ENCODE data around the gene RPS23.
A peak's percentile ranks its signal among the peaks of the same experiment; 100 is the strongest.

RPS23 gene

GRCh38 chr5:82277987-82278710 lies at the start of gene RPS23:
Gene RPS23 (minus strand): TSS chr5:82278354. CDS start chr5:82278323, 31 bp downstream.
- H3K4me1 ChIP-seq (ENCODE audit: control insufficient read depth, insufficient read depth, low read length), result no peaks in the 10 kb centered on the region
- peaks cover 14% of the 10 kb centered on the region for H3K36me3 ChIP-seq (ENCODE audit: control insufficient read depth, insufficient read depth, low read length)
- no peaks in the 10 kb centered on the region for H3K27me3 ChIP-seq (ENCODE audit: control insufficient read depth, insufficient read depth, low read length)
- H3K4me3 ChIP-seq (ENCODE audit: low read depth, low read length), result peak within 1 kb of the TSS; percentile 72
- H3K9me3 ChIP-seq (ENCODE audit: control insufficient read depth, insufficient read depth, low read length), result no peaks in the 10 kb centered on the region
- H3K9ac ChIP-seq (ENCODE audit: low read depth, low read length), result peak within 1 kb of the TSS; percentile 97

- no peaks in the 10 kb centered on the region for H3K9me3 ChIP-seq (ENCODE audit: control insufficient read depth, insufficient read depth, low read length)
- no peak overlapping the region for H3K9ac ChIP-seq (ENCODE audit: low read depth, low read length)
Measured at GRCh38 chr5:82327941-82328340, 49.8 kb upstream of the RPS23 start.

GRCh38 chr5:82325996-82326395 lies 47.8 kb upstream of the RPS23 start:
- no peak overlapping the region for H3K9ac ChIP-seq (ENCODE audit: low read depth, low read length)
- no peak overlapping the region for H3K4me3 ChIP-seq (ENCODE audit: low read depth, low read length)
- peaks cover 3% of the 10 kb centered on the region for H3K4me1 ChIP-seq (ENCODE audit: control insufficient read depth, insufficient read depth, low read length)
- no peaks in the 10 kb centered on the region for H3K9me3 ChIP-seq (ENCODE audit: control insufficient read depth, insufficient read depth, low read length)
- no peaks in the 10 kb centered on the region for H3K27me3 ChIP-seq (ENCODE audit: control insufficient read depth, insufficient read depth, low read length)
- H3K36me3 ChIP-seq (ENCODE audit: control insufficient read depth, insufficient read depth, low read length), result no peaks in the 10 kb centered on the region

More at GRCh38 chr5:82327941-82328340, 49.8 kb upstream of the RPS23 start:
- Histone ChIP-seq H3K27me3 (ENCODE audit: control insufficient read depth, insufficient read depth, low read length) (no peaks in the 10 kb centered on the region), H3K4me3 (ENCODE audit: low read depth, low read length) (no peak overlapping the region), H3K36me3 (ENCODE audit: control insufficient read depth, insufficient read depth, low read length) (no peaks in the 10 kb centered on the region), H3K4me1 (ENCODE audit: control insufficient read depth, insufficient read depth, low read length) (peaks cover 6% of the 10 kb centered on the region)

- Histone ChIP-seq H3K9me3 (ENCODE audit: control insufficient read depth, insufficient read depth, low read length) (no peaks in the 10 kb centered on the region), H3K4me3 (ENCODE audit: low read depth, low read length) (no peak overlapping the region), H3K9ac (ENCODE audit: low read depth, low read length) (no peak overlapping the region), H3K4me1 (ENCODE audit: control insufficient read depth, insufficient read depth, low read length) (peaks cover 3% of the 10 kb centered on the region), H3K36me3 (ENCODE audit: control insufficient read depth, insufficient read depth, low read length) (no peaks in the 10 kb centered on the region), H3K27me3 (ENCODE audit: control insufficient read depth, insufficient read depth, low read length) (no peaks in the 10 kb centered on the region)
Measured at GRCh38 chr5:82325155-82325554, 47.0 kb upstream of the RPS23 start.

GRCh38 chr5:82320966-82321365 lies 42.8 kb upstream of the RPS23 start:
- Histone ChIP-seq H3K9ac (ENCODE audit: low read depth, low read length) (no peak overlapping the region), H3K4me3 (ENCODE audit: low read depth, low read length) (no peak overlapping the region), H3K4me1 (ENCODE audit: control insufficient read depth, insufficient read depth, low read length) (peaks cover 3% of the 10 kb centered on the region), H3K27me3 (ENCODE audit: control insufficient read depth, insufficient read depth, low read length) (no peaks in the 10 kb centered on the region), H3K36me3 (ENCODE audit: control insufficient read depth, insufficient read depth, low read length) (no peaks in the 10 kb centered on the region), H3K9me3 (ENCODE audit: control insufficient read depth, insufficient read depth, low read length) (no peaks in the 10 kb centered on the region)

GRCh38 chr5:82319651-82320376 lies 41.7 kb upstream of the RPS23 start:
- Histone ChIP-seq H3K4me1 (ENCODE audit: control insufficient read depth, insufficient read depth, low read length) (peaks cover 3% of the 10 kb centered on the region), H3K4me3 (ENCODE audit: low read depth, low read length) (no peak overlapping the region), H3K9ac (ENCODE audit: low read depth, low read length) (no peak overlapping the region), H3K27me3 (ENCODE audit: control insufficient read depth, insufficient read depth, low read length) (no peaks in the 10 kb centered on the region), H3K9me3 (ENCODE audit: control insufficient read depth, insufficient read depth, low read length) (no peaks in the 10 kb centered on the region), H3K36me3 (ENCODE audit: control insufficient read depth, insufficient read depth, low read length) (no peaks in the 10 kb centered on the region)

GRCh38 chr5:82319192-82319591 lies 41.0 kb upstream of the RPS23 start:
- no peaks in the 10 kb centered on the region for H3K27me3 ChIP-seq (ENCODE audit: control insufficient read depth, insufficient read depth, low read length)
- H3K9ac ChIP-seq (ENCODE audit: low read depth, low read length), result no peak overlapping the region
- peaks cover 3% of the 10 kb centered on the region for H3K4me1 ChIP-seq (ENCODE audit: control insufficient read depth, insufficient read depth, low read length)
- H3K9me3 ChIP-seq (ENCODE audit: control insufficient read depth, insufficient read depth, low read length), result no peaks in the 10 kb centered on the region
- H3K4me3 ChIP-seq (ENCODE audit: low read depth, low read length), result no peak overlapping the region
- no peaks in the 10 kb centered on the region for H3K36me3 ChIP-seq (ENCODE audit: control insufficient read depth, insufficient read depth, low read length)

GRCh38 chr5:82314964-82315758 lies 37.0 kb upstream of the RPS23 start:
- H3K36me3 ChIP-seq (ENCODE audit: control insufficient read depth, insufficient read depth, low read length), result no peaks in the 10 kb centered on the region
- H3K4me3 ChIP-seq (ENCODE audit: low read depth, low read length), result no peak overlapping the region
- no peak overlapping the region for H3K9ac ChIP-seq (ENCODE audit: low read depth, low read length)
- no peaks in the 10 kb centered on the region for H3K9me3 ChIP-seq (ENCODE audit: control insufficient read depth, insufficient read depth, low read length)
- no peaks in the 10 kb centered on the region for H3K27me3 ChIP-seq (ENCODE audit: control insufficient read depth, insufficient read depth, low read length)
- H3K4me1 ChIP-seq (ENCODE audit: control insufficient read depth, insufficient read depth, low read length), result no peaks in the 10 kb centered on the region

- H3K36me3 ChIP-seq (ENCODE audit: control insufficient read depth, insufficient read depth, low read length), result no peaks in the 10 kb centered on the region
- H3K4me3 ChIP-seq (ENCODE audit: low read depth, low read length), result no peak overlapping the region
- H3K9me3 ChIP-seq (ENCODE audit: control insufficient read depth, insufficient read depth, low read length), result no peaks in the 10 kb centered on the region
- no peaks in the 10 kb centered on the region for H3K27me3 ChIP-seq (ENCODE audit: control insufficient read depth, insufficient read depth, low read length)
- no peaks in the 10 kb centered on the region for H3K4me1 ChIP-seq (ENCODE audit: control insufficient read depth, insufficient read depth, low read length)
- H3K9ac ChIP-seq (ENCODE audit: low read depth, low read length), result no peak overlapping the region
Measured at GRCh38 chr5:82313016-82313415, 34.9 kb upstream of the RPS23 start.

GRCh38 chr5:82312373-82312856 lies 34.3 kb upstream of the RPS23 start:
- no peaks in the 10 kb centered on the region for H3K4me1 ChIP-seq (ENCODE audit: control insufficient read depth, insufficient read depth, low read length)
- H3K4me3 ChIP-seq (ENCODE audit: low read depth, low read length), result no peak overlapping the region
- H3K27me3 ChIP-seq (ENCODE audit: control insufficient read depth, insufficient read depth, low read length), result no peaks in the 10 kb centered on the region
- H3K36me3 ChIP-seq (ENCODE audit: control insufficient read depth, insufficient read depth, low read length), result no peaks in the 10 kb centered on the region
- no peak overlapping the region for H3K9ac ChIP-seq (ENCODE audit: low read depth, low read length)
- no peaks in the 10 kb centered on the region for H3K9me3 ChIP-seq (ENCODE audit: control insufficient read depth, insufficient read depth, low read length)

GRCh38 chr5:82309091-82309531 lies 31.0 kb upstream of the RPS23 start:
- Histone ChIP-seq H3K4me1 (ENCODE audit: control insufficient read depth, insufficient read depth, low read length) (no peaks in the 10 kb centered on the region), H3K36me3 (ENCODE audit: control insufficient read depth, insufficient read depth, low read length) (no peaks in the 10 kb centered on the region), H3K27me3 (ENCODE audit: control insufficient read depth, insufficient read depth, low read length) (no peaks in the 10 kb centered on the region), H3K4me3 (ENCODE audit: low read depth, low read length) (no peak overlapping the region), H3K9ac (ENCODE audit: low read depth, low read length) (no peak overlapping the region), H3K9me3 (ENCODE audit: control insufficient read depth, insufficient read depth, low read length) (no peaks in the 10 kb centered on the region)

Data from iPS-15b (cell line).